SK-N-SH (cell line): Measurements from ENCODE around the gene TBC1D12. TPM values are rescaled to one million over a fixed set of nuclear protein-coding genes. Genes with fewer than 3 reads are reported as not detected.

Experiments
- CTCF ChIA-PET: fragments of 300-600, 350-600 bp; formaldehyde crosslinking; extraction: SDS; loops from one replicate; lab custom pipeline; 2021; lab: Yijun Ruan, JAX
- POLR2A ChIA-PET: fragments of 350-600 bp; sonication (Branson Sonifier 250); formaldehyde crosslinking; extraction: SDS; loops from one replicate; lab custom pipeline; 2020; ENCODE audit warnings: antibody characterized with exemption, inconsistent platforms; lab: Yijun Ruan, JAX
- DNase-seq: peaks from one replicate; pipeline ENCODE4 v3.0.0; 2012
- H2AFZ ChIP-seq: fragments of 200-600 bp; sonication (generic); 2 replicates; pipeline ENCODE4 v1.8.1; 2016; ENCODE audit warnings: antibody characterized with exemption, mild to moderate bottlenecking, low read depth
- H3F3A ChIP-seq: fragments of 200-600 bp; sonication (generic); replicated peaks from 2 replicates; pipeline ENCODE3; 2016; ENCODE audit warnings: antibody characterized with exemption, mild to moderate bottlenecking; ENCODE audit not compliant: insufficient read depth
- H3K27ac ChIP-seq, 2 experiments: fragments of 200-500 bp in 1 of 2; fragments of 200-600 bp in 1 of 2; sonication (Bioruptor generic) in 1 of 2; sonication (generic), shearing (Covaris generic) in 1 of 2; 2 replicates each; pipeline versions ENCODE4 v1.5.1 to v1.6.1; 2014 to 2016; ENCODE audit warnings: low read depth in 2 of 2, inconsistent platforms in 1 of 2, low read length in 1 of 2, mild to moderate bottlenecking in 1 of 2, mixed read lengths in 1 of 2
- H3K27me3 ChIP-seq: fragments of 200-600 bp; sonication (generic), shearing (Covaris generic); 2 replicates; pipeline ENCODE4 v1.6.1; 2016; ENCODE audit warnings: mixed run types; ENCODE audit not compliant: insufficient read depth
- H3K36me3 ChIP-seq, 2 experiments: fragments of 200-500 bp in 1 of 2; fragments of 200-600 bp in 1 of 2; sonication (Bioruptor generic) in 1 of 2; sonication (generic) in 1 of 2; replicated peaks in 1 of 2; 2 replicates each; pipeline versions ENCODE3 to v1.5.1; 2014 to 2016; ENCODE audit warnings: low read length in 1 of 2, mild to moderate bottlenecking in 1 of 2; ENCODE audit not compliant: insufficient read depth in 2 of 2, control insufficient read depth in 1 of 2
- H3K4me1 ChIP-seq, 2 experiments: fragments of 200-500 bp in 1 of 2; fragments of 200-600 bp in 1 of 2; sonication (Bioruptor generic) in 1 of 2; sonication (generic), shearing (Covaris generic) in 1 of 2; 2 replicates each; pipeline versions ENCODE4 v1.5.1 to v1.6.1; 2014 to 2016; ENCODE audit warnings: low read depth in 1 of 2, low read length in 1 of 2, mixed run types in 1 of 2; ENCODE audit not compliant: insufficient read depth in 2 of 2, control insufficient read depth in 1 of 2
- H3K4me2 ChIP-seq: fragments of 200-600 bp; sonication (generic), shearing (Covaris generic); 2 replicates; pipeline ENCODE4 v1.6.1; 2017; ENCODE audit warnings: mixed run types
- H3K4me3 ChIP-seq, 2 experiments: fragments of 200-500 bp in 1 of 2; fragments of 200-600 bp in 1 of 2; sonication (Bioruptor generic) in 1 of 2; sonication (generic), shearing (Covaris generic) in 1 of 2; 2 replicates each; pipeline versions ENCODE4 v1.5.1 to v1.8.1; 2014 to 2016; ENCODE audit warnings: low read depth in 2 of 2, inconsistent platforms in 1 of 2, low read length in 1 of 2, mild to moderate bottlenecking in 1 of 2, mixed read lengths in 1 of 2, moderate library complexity in 1 of 2
- H3K79me2 ChIP-seq: fragments of 200-600 bp; sonication (generic); 2 replicates; pipeline ENCODE4 v1.8.1; 2017; ENCODE audit warnings: mild to moderate bottlenecking; ENCODE audit not compliant: insufficient read depth
- H3K9ac ChIP-seq: fragments of 200-600 bp; sonication (generic); 2 replicates; pipeline ENCODE4 v1.6.1; 2017; ENCODE audit warnings: mixed run types
- H3K9me2 ChIP-seq: fragments of 200-600 bp; sonication (generic); 2 replicates; pipeline ENCODE4 v1.6.1; 2017; ENCODE audit warnings: mixed run types
- H3K9me3 ChIP-seq: fragments of 200-600 bp; sonication (generic); 2 replicates; pipeline ENCODE4 v1.6.1; 2017; ENCODE audit warnings: mixed run types, mild to moderate bottlenecking, moderate library complexity
- H4K20me1 ChIP-seq: fragments of 200-600 bp; sonication (generic); 2 replicates; pipeline ENCODE4 v1.6.1; 2017; ENCODE audit warnings: mild to moderate bottlenecking, mixed run types; ENCODE audit not compliant: insufficient read depth
- ELF1 ChIP-seq: IDR thresholded peaks from 2 replicates; pipeline ENCODE4 v1.4.0; 2012
- EP300 ChIP-seq, 2 experiments: IDR thresholded peaks; 2 replicates each; pipeline versions ENCODE4 v1.4.0 to v1.6.1; 2012; ENCODE audit warnings: borderline replicate concordance in 1 of 2, low read depth in 1 of 2, low read length in 1 of 2
- EZH2phosphoT487 ChIP-seq: fragments of 200-600 bp; sonication (generic); IDR thresholded peaks from 2 replicates; pipeline ENCODE4 v1.6.1; 2017; ENCODE audit warnings: low read depth, mixed run types, mild to moderate bottlenecking, antibody characterized with exemption, moderate library complexity, borderline replicate concordance
- GATA2 ChIP-seq: sonication (generic); formaldehyde crosslinking; IDR thresholded peaks from 2 replicates; pipeline ENCODE4 v1.5.0; 2020; ENCODE audit warnings: mild to moderate bottlenecking, missing genetic modification reagents
- IRF3 ChIP-seq: fragments of 150-350 bp; IDR thresholded peaks from 2 replicates; pipeline ENCODE4 v1.6.1; 2016; ENCODE audit warnings: mild to moderate bottlenecking, low read depth, low read length
- POLR2AphosphoS5 ChIP-seq: IDR thresholded peaks from 2 replicates; pipeline ENCODE4 v1.6.1; 2012; ENCODE audit warnings: low read depth, low read length
- RAD21 ChIP-seq: IDR thresholded peaks from 2 replicates; pipeline ENCODE4 v1.6.1; 2012; ENCODE audit warnings: mild to moderate bottlenecking, low read length
- RXRA ChIP-seq: IDR thresholded peaks from 2 replicates; pipeline ENCODE4 v1.4.0; 2012; ENCODE audit warnings: low read depth, mild to moderate bottlenecking, borderline replicate concordance
- SIN3A ChIP-seq: IDR thresholded peaks from 2 replicates; pipeline ENCODE4 v1.6.1; 2012; ENCODE audit warnings: low read depth, mild to moderate bottlenecking, low read length, moderate library complexity, borderline replicate concordance
- TAF1 ChIP-seq: IDR thresholded peaks from 2 replicates; pipeline ENCODE4 v1.6.1; 2012; ENCODE audit warnings: low read depth, mild to moderate bottlenecking, low read length, moderate library complexity, borderline replicate concordance
- TEAD4 ChIP-seq: IDR thresholded peaks from 2 replicates; pipeline ENCODE4 v1.4.0; 2012; ENCODE audit warnings: mild to moderate bottlenecking, borderline replicate concordance; ENCODE audit not compliant: insufficient read depth
- USF1 ChIP-seq: IDR thresholded peaks from 2 replicates; pipeline ENCODE4 v1.4.0; 2012; ENCODE audit warnings: low read depth, borderline replicate concordance
- YY1 ChIP-seq: IDR thresholded peaks from 2 replicates; pipeline ENCODE4 v1.4.0; 2012; ENCODE audit warnings: low read depth, mild to moderate bottlenecking
- ZBTB33 ChIP-seq: IDR thresholded peaks from 2 replicates; pipeline ENCODE4 v1.4.0; 2012; ENCODE audit warnings: low read depth, borderline replicate concordance
- WGBS: methylation state at CpG from one replicate; pipeline ENCODE4 v1.1.6; 2017; ENCODE audit warnings: low lambda C conversion rate; 5-methylcytosine and 5-hydroxymethylcytosine counted together
- polyA plus RNA-seq, 3 experiments: library from polyadenylated mRNA; depleted of rRNA; stranded (reverse); fragments of >200 nt; gene quantifications; 2 replicates each; pipeline ENCODE4 v1.2.3, GENCODE V29; 2012

The TBC1D12 gene
- polyA plus RNA-seq, 1 of the 3 experiments (the other 2 are of a cell fraction): 1.8 TPM

GRCh38 chr10:94416896-94417295 is 14.6 kb downstream of the TBC1D12 start:
- Histone ChIP-seq H3F3A (peaks cover 5% of the 10 kb centered on the region), H3K36me3 (no peaks in the 10 kb centered on the region)
- CTCF ChIA-PET: interaction anchor here (2.5 to 2.7 kb wide), 2 partner anchors 13 to 27 kb away, joined by 8 to 9 read pairs; partner anchors contain the start of gene TBC1D12

More at GRCh38 chr10:94416896-94417295, 14.6 kb downstream of the TBC1D12 start:
- WGBS: 96% methylated on average over 3 of the region's 3 CpGs
- Histone ChIP-seq H3K4me2 (no peak overlapping the region), H3K79me2 (peaks cover 66% of the 10 kb centered on the region), H3K9ac (no peak overlapping the region), H4K20me1 (no peaks in the 10 kb centered on the region), H3K9me2 (no peaks in the 10 kb centered on the region), H3K27ac (no peak overlapping the region), H3K4me1 (peaks cover 0 to 9% of the 10 kb centered on the region in 2 experiments; a peak in 2 of 4 replicates), H3K9me3 (no peaks in the 10 kb centered on the region), H3K27me3 (no peaks in the 10 kb centered on the region), H2AFZ (no peak overlapping the region), H3K4me3 (no peak overlapping the region)
- POLR2A ChIA-PET: no interaction called here
- TF ChIP-seq TEAD4: no peak
- TF ChIP-seq GATA2 (CRISPR knock-in tag): no peak
- TF ChIP-seq USF1: no peak
- no peak for TF ChIP-seq EZH2phosphoT487
- no peak for TF ChIP-seq YY1
- TF ChIP-seq ZBTB33: no peak
- TF ChIP-seq SIN3A: no peak
- no peak for TF ChIP-seq EP300 (IDR thresholded peaks at IDR 0.05; ENCODE audit: borderline replicate concordance in 1 of 2, low read depth in 1 of 2, low read length in 1 of 2)
- no peak for TF ChIP-seq RXRA
- TF ChIP-seq TAF1: no peak
- TF ChIP-seq RAD21: no peak
- no peak for TF ChIP-seq ELF1
- TF ChIP-seq POLR2AphosphoS5: no peak
- no peak for TF ChIP-seq IRF3
- no peak for DNase-seq
